Activated CD4-positive, CD25-positive, alpha-beta regulatory T cell treated with anti-CD3 and anti-CD28 coated beads, Interleukin-2, amount 50 U/mL, for 72 hours (primary cell): ENCODE data around the gene PRKCD.

ENCODE experiments used
- DNase-seq: peaks from one replicate; pipeline ENCODE4 v3.0.0; 2021

PRKCD gene

DNA sequence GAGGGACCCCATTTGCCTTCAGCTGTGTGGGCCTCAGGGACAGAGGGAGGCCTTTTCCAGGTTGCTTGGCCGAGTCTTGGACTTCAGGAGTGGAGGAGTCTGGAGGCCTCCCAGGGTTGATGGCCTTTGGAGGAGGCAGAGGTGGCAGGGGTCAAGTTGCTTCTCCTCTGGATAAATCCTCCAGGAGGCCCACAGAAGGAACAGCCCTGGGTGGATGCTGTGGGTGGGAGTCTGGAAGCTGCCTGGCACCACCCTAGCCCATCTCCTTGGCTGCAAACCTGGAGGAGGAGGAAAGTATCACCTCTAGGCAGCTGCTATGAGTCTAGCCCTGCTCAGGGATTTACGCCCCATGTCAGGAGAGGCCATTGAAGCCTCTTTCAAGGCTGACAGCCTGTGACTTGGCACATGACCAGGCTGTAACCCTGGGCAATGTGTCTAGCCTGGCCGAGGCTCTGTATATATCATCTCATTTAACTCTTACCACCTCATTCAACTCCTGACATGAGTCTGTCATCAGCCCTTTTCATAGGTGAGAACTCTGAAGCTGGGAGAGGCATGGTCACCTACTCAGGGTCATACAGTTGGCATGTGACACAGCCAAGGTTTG, 2.9 kb upstream of the PRKCD start:
- no peak for DNase-seq

DNA sequence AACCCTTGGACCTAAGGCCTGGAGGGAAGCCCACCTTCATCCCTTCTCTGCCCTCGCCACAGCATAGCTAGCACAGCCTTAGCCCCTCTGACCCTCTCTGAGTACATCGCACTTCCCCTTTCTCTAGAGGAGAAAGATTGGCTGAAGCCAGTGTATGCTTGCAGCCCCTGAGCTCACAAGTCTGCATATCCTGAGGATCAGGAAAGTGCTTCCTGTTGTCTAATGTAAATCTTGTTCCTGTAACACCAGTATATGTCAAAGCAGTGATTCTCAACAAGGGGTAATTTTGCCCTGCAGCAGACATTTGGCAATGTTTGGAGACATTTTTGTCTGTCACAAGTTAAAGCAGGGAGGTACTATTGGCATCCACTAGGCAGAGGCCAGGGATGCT, 2.2 kb upstream of the PRKCD start:
- no peak for DNase-seq

DNA sequence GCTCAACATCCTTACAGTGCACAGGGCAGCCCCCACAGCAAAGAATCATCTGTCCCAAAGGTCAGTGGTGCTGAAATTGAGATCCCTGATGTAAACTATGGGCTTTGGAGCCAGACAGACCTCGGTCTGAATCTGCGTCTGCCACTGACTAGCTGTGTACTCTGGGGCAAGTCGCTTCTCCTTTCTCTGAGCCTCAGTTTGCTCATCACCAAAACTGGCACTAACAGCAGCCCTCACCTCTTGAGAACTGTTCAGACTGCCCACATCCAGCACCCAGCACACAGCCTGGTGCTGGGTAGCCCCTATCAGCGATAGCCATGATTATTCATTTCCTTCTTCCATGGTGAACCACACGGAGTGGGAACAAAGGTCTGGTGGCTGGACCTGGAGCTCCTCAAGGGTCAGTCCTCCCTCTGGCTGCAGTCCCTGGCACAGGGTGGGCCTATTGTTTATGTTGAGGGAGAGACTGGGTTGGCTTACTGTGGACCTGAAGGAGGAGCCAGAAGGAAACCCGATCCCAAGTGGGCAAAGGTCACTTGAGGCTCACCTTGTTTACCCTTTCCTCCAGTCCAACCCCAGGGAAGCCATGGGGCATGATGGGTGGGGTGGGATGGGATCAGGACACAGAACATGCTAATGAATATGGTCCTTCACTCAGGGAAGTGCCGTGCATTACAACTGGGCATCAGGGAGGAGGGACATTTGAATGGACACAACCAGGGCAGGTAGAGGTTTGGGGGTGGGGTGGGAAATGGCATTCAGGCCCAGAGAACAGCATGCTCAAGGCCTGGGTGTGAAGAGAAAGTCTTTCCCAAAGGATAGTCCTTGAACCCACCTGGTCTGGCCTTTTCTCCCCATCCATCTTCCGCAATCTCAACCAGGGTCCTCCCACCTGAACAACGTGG, 1.6 kb upstream of the PRKCD start:
- no peak for DNase-seq

DNA sequence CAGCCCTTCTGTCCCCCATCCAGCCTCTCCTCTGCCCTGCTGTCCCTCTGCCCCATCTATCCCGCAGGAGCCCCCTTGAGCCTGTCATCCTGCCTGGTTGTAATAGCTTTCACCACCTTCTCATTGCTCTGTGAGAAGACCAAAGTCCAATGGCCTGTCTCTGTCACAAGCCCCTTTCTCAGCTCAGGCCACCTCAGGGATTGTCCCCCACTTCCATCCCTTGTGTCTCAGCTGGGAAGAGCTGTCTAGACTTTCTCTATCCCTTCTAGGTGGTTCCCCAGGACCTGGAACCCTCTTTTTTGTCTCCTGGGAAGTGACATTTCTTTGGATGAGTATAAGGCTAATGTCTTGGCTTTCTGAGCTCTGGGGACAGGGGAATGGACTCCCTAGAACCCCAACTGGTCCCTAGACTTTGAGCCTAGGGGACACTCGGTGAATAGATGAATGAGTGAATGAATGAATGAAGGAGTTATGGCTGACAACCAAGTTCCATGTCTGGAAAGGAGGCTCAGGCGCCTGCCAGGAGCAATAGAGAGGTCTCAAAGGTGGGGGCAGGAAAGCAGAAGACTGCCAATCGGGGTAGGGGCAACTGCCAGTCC, 849 bp upstream of the PRKCD start:
- DNase-seq = no peak

DNA sequence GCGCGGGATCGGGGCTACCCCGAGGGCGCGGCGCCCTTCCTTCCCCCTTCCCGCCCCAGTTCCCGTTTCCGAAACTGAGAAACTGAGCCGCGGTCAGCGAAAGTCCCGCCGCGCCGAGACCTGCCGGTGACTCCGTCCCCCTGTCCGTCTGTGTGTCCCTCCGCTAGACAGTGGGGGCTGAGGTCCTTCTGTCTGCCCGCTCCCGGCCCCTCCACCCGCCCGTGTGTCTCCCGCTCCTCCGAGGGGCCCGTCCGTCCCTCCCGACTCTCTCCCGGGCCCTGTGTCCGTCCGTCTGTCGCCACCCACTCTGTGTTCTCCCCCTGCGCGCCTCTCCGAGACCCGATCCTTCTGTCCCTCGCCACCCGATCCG, 426 bp downstream of the PRKCD start:
- DNase-seq = peak; percentile 51

DNA sequence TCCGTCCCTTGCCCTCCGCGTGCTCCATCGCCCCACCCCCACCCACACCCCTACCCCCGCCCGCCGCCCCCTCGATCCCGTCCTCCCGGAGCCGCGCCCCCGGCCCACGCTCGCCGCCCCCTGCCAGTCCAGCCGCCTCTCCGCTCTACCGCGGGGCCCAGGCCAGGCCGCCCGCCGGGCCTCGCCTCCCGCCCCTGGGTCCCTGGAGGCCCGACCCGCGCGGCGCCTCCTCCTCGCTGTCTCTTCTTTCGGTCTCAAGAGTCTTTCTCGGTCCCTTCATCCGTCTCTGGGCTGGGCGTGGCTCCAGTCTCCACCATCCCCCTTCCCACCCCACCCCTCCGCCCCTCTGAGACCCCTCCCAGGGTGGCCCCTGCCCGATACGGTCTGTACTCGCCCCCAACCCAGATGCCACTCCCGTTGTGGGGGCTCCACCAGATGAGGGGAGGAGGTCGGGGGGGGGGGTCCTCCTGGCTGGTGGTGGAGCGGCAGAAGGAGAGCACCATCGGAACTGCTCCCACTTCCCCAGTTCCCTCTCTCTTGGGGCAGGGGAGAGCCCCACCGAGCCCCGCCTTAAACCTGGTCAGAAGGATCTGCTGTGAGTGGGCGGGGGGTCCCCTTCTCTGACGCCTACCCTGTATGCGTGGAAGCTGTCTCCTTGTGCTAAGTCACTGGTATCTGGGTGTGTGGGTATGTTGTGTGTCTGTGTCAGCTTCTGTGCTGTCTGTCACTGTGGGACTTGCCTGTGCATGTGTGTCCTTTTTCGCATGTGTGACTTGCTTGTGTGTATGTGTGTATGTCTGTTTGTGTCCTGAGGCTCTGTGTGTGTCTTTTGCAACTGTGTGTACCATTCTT, 1.0 kb downstream of the PRKCD start:
- peak; percentile 50 for DNase-seq

DNA sequence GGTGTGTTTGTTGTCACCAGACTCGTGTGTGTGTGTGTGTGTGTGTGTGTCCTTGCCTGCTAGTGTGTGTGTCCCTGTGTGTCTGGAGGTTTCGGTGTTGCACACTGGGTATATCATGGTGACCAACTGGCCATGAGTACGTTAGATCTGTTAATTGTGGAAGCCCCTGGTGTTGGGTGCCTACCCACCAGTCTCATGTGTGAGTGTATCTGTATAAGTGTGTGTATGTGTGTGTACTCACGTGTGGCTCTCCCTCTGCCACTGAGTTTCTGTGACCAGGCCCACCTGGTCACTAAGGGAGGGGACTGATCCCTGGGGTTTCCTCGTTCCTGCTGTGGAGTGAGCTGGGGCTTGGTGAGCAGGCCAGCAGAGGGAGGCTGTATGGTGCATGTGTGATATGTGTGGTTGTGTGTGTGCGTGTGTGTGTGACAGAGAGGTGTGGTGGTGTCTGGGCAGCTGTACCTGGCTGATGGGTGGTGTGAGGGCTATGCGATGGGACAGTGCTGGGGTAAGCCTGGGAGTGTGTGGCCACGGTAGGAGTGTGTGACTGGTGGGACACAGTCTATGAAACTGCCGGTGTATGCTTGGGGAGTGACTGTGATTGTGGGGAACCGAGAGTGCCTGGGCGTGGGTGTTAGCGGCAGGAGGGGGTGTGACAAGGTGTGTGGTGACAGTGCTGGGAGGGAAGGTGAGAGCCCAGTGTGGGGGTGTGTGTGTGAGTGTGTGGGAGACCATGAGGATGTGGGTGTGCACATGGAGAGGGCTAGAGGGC, 1.8 kb downstream of the PRKCD start:
- no peak for DNase-seq

DNA sequence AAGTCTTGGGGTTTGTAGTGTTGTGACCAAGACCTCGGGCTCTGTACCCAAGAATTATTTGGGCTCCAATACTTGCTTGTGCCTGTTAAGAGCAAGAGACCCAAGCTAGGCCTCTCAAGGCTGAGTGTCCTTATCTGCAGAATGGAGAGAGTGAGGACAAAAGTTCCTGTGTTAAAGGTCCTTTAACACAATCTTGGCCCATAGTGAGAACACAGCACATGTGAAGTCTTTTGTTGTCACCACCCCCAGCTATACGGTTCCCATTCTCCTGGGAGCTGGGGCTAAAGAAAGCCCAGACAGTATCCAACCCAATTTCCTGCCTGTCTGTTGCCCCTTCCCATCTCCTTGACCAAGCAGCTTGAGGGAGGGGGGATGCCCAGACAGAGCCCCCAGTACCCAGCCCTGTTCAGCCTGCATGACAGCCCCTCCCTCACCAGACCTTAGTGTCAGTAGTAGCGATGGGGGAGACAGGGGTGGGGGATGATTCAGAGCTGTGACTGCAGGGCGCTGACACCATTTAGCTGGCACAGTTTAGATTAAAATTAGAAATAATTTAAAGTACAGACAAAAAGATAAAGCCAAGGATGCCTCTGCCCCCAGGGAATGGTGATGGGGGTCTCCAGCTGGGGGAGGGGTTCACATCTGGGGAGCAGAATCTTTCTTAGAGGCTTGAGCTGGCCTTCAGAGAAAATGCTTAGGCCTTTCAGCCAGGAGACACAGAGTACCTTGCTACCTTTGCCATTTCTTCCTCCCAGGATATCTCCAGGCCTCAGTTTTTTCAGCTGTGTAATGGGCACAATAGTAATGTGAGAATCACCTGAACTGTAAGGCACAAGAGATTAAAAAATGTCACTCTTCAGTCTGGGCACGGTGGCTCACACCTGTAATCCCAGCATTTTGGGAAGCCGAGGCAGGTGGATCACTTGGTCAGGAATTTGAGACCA, 2.7 kb downstream of the PRKCD start:
- DNase-seq = no peak

DNA sequence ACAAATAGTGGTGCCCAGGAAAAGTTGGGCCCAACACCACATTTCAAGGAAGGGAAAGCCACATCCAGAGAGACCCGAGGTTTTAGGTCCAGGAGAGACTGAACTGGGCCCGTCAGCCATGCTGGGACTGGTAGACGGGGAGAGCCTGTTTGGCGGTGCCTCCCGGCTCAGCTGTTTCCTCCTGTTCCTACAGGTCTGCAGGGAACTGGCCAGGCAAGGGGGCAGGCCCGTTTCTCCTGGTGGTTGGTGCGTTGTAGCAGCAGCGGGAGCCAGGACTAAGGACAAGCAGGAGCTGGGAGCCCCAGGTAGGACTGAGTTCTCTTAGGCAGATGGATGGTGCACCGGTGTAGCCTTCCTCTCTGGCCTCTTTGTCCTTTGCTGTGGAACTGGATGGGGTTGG, 3.9 kb downstream of the PRKCD start:
- DNase-seq = no peak

DNA sequence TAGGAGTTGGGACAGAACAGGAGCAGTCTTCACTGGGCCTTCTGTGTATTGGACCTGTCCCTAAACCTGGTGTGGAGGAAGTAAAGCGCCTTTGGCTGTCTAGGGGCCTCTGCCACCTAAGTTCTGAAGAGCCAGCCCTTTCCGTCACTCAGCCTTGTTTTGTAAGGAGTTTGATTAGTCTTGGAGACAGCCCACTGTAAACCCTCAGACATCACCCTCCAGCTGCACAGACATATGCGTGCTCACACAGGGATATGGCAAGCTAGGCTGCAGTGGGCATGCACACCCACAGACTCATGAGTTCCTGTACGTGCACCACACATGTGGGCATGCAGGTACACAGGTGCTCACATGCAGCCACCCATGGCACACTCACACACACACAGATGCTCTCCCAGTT, 5.2 kb downstream of the PRKCD start:
- no peak for DNase-seq

DNA sequence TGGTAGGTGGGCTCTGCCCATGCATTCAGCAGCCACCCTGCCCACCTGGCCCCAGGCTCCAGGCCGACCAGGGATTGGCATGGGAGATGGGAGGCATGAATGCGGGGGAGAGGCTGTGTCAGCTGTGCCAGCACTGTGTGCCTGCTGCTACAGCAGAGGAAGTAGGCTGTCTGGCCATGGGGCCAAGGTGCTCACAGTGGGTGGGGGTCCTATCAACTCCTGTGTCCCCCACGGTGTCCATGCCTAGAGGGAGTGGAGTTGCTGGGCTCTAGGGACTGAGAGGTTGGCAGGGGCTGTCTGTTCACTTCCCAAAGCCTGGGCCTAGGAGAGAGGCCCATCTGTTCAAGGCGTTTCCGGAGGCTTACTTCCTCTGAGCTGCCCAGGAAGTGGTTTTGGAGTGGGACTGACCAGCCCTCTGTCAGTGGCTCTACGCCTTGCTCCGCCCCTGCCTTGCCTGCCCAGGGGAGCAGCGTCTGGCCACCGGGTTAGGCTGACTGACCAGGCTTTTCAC, 5.8 kb downstream of the PRKCD start:
- no peak for DNase-seq

DNA sequence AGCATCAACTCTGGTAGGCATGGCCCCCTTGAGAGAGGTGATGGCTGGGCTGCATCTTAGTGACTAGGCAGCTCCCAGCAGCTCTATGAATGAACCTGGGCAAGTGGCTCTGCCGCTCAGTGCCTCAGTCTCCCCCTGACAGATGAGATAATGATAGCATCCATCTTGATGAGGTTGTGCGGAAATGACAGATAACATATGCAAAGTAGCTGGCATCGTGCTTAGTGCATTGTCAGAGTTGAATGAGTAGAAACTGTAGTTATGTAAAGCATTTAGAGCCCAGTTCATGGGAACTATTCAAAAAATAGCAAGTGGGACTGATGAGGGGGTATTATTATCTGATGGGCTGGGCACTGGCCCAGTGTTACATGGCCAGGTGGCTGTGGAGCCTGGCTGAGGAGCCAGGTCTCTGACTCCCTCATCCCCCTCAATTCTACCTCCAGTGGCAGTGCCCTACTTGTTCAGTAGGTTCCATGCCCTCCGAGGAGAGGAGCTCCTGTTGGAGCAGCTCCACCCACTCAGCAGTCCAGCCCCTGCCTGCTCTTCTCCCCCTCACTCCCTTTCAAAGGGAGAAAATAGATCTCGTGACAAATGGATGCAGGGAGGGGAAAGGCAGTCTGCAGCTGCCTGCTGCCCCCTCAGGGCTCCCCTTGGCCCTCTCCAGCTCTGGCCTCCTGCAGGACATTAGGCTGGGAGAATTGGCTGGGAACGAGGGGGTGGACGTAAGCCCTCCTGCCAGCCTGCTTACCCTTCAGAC, 6.6 kb downstream of the PRKCD start:
- no peak for DNase-seq

DNA sequence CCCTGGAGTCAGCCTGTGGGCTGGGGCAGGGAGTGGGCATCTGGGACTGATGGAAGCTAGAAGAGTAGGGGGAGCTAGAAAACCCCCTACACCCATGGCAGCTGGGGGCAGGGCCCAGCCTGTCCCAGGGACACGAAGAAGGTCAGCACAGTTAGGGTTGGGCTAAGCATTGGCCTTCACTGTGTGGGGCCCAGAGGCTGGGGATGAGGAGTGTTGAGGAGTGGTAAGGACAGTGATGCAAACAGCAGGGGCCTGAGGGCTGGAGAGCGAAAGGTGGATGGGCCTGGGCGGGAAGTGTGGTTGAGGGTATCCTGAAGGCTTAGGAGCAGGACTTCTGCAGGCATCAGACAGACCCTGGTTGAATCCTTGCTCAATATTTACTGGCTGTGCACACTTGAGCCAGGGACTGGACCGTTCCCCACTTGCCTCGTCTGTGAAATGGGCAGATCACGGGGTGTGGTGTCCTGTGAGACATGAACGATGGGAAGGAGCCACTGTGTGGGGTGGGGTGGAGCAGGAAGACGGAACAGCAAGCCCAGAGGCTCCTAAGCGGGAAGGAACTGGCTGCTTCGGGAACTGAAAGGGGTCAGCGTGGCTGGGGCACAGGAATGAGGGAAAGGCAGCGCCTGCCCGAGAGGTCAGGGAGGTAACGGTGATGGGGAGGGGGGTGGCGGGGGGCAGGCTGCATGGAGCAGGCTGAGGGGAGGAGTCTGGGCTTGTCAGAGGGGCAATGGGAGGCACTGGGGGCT, 7.3 kb downstream of the PRKCD start:
- DNase-seq = no peak

DNA sequence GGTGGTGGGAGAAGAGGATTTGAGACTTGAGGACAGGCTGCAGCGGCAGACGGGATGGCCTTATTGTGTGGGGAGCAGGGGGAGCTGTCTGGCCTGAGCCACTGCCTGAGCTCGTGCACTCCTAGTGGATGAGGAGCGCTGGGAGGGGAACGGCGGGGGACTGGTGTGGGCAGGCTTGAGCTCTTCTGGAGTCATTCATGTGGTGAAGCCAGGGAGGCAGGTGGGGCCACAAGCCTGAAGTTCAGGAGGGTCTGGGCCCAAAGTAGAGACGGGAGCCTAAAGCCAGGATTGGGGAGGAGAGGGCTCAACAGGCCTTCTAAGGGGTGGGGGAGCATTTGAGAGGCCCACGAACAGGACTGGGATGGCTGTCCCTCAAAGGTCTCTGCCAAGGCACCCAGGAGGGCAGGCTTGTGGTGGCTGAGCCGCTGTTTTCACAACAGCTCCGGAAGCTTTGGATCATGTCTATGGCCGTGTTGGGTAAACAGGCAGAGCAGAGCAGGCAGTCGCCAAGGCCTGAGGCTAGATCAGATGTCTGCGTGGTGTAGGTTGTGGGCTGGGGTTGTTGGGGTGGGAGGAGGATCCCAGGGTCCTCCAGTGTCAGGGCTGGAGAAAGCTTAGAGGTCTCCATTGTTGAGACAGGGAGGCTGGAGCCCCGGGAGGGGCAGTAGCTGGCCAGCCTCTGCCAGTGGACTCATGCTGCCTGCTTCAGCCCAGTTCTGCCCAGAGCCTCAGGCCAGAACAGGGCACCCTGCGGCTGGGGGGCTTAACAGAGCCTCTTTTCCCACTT, 8.2 kb downstream of the PRKCD start:
- no peak for DNase-seq

DNA sequence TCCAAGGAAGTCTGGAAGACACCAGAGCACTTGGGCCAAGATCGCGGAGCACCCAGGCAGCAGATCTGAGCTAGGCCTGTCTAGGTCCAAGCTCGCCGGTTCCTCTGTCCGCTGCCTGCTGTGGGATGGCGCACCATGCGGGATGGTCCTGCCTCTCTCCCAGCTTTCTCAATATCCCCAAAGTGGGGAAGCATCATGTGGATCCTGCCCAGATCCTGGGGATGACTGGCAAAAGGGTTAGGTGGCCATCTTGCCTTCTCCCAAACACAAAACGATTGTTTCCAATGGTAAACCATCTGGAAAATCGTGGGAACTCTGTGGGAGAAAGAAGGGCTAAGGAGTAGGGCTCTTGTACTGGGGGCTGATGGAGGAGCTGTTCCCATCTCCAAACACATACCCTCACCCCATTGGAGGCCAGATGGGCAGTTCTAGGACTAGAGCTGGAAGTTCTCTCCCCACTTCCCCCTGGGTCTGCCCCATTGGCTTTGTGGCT, 8.9 kb downstream of the PRKCD start:
- no peak for DNase-seq

DNA sequence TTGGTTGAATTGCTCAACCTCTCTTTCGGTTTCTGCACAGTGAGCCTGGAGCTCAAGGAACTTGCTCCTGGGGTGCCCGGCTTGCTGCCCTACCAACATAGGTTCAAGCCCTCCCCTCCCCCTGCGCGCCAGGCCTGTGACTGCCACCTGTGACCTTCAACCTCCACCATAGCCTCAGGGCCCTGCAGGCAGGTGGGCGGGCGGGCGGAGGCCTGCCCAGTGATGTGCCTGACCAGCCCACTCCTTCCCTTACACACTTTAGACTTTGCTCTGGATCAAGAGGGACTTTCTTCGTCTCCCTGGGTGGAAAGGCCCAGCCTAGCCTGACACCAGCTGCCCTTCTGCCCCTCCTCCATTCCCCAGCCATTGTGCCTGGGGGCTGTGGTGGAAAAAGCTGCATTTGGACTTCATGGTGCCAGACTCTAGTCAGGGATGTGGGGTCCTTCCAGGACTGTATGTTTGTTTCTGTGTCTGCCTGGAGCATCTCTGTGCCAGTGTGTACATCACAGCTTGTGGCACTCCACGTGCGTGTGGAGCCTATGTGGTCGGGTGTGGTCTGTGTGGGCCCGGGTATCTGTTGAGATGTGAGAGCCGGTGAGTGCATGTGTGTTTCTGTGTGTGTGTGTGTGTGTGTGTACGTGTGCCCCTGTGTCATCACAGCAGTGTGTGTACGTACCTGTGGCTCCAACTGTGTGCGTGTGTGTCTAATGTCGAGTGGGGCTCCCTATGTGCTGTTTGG, 9.5 kb downstream of the PRKCD start:
- no peak for DNase-seq

DNA sequence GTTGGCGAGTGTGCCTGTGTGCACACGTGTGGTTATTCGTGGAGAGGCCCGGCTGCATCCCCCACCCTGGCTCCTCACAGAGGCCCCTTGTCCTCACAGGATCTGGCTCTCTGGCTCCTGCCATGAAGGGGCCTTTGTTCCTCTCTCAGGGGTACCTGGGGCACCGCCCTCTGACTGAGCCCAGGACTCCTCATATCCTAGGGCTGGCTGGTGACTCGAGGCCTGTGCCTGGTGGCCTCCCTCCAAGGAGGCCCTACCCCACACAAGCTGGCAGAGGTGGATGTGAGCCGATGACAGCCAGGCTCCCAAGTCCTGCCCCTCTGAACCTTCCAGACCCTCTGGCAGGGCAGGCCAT, 10.0 kb downstream of the PRKCD start:
- no peak for DNase-seq
